ENCODE results near the gene TFCP2. TPM values are rescaled to one million over a fixed set of nuclear protein-coding genes. Genes with fewer than 3 reads are reported as not detected.
"Not testable (repeated sequence)": the region's sequence is repeated elsewhere in the genome, so short reads cannot be mapped to it uniquely, and the experiment has no call there.

TFCP2 gene
- total RNA-seq = 31.2 TPM
- polyA plus RNA-seq (ENCODE audit: insufficient read depth, low read depth, low replicate concordance) = 15.2 TPM
- long read RNA-seq, donor 1, partial matches to known transcripts = 0 of 5 reads
- long read RNA-seq, donor 1, other reads (novel, unspliced or antisense) = 0 of 5 reads
- long read RNA-seq, donor 2, partial matches to known transcripts = 0 of 1 reads
- long read RNA-seq, donor 2, other reads (novel, unspliced or antisense) = 0 of 1 reads
- long read RNA-seq, donor 3, partial matches to known transcripts = 0 of 4 reads
- long read RNA-seq, donor 3, other reads (novel, unspliced or antisense) = 0 of 4 reads
- long read RNA-seq, donor 4, partial matches to known transcripts = 0 of 3 reads
- long read RNA-seq, donor 4, other reads (novel, unspliced or antisense) = 0 of 3 reads
- long read RNA-seq, donor 5 = 0 reads
- long read RNA-seq, donor 6, partial matches to known transcripts = 0 of 2 reads
- long read RNA-seq, donor 6, other reads (novel, unspliced or antisense) = 0 of 2 reads
- long read RNA-seq, donor 7, partial matches to known transcripts = 1 of 11 reads
- long read RNA-seq, donor 7, other reads (novel, unspliced or antisense) = 8 of 11 reads
- long read RNA-seq, donor 8 = 0 reads
- long read RNA-seq, donor 9, partial matches to known transcripts = 0 of 2 reads
- long read RNA-seq, donor 9, other reads (novel, unspliced or antisense) = 0 of 2 reads
- long read RNA-seq, donor 10 = 0 reads

GRCh38 chr12:51172515-51173431 lies at the start of gene TFCP2:
Gene TFCP2, minus strand, starts transcription at chr12:51173135. Its CDS starts 713 bp downstream, at chr12:51172422.
- TF ChIP-seq CTCF (IDR thresholded peaks at IDR 0.05; ENCODE audit: borderline replicate concordance, extremely low read depth, insufficient read depth) = no peak
- Histone ChIP-seq H3K9me3 (ENCODE audit: control insufficient read depth in 2 of 3, insufficient read depth in 1 of 3, low read length in 3 of 3) (no peaks in the 10 kb centered on the region), H3K36me3 (ENCODE audit: control insufficient read depth in 2 of 3, insufficient read depth in 3 of 3, low read length in 3 of 3) (no peaks in the 10 kb centered on the region), H3K9ac (ENCODE audit: low read length in 3 of 3) (peak within 1 kb of the TSS; percentile 93 to 98 (median 95)), H3K4me3 (ENCODE audit: low read length in 3 of 3) (peak within 1 kb of the TSS; percentile 89 to 98 (median 95)), H3K27me3 (ENCODE audit: control insufficient read depth, insufficient read depth, low read length) (no peaks in the 10 kb centered on the region), H3K4me1 (ENCODE audit: control insufficient read depth in 2 of 3, insufficient read depth in 2 of 3, low read depth in 1 of 3, low read length in 3 of 3) (peaks cover 0 to 12% (median 7%) of the 10 kb centered on the region in 3 donors), H3K27ac (ENCODE audit: low read depth in 2 of 2, low read length in 2 of 2) (peak within 1 kb of the TSS; percentile 100)
- DNase-seq (peak; percentile 96 to 99 (median 98)), FAIRE-seq (no peak)
- intact Hi-C loops (cut with DNase I) = no loop called here

- no peak for FAIRE-seq
- H3K9me3 ChIP-seq (ENCODE audit: control insufficient read depth in 2 of 3, insufficient read depth in 1 of 3, low read length in 3 of 3) = no peaks in the 10 kb centered on the region
- no peaks in the 10 kb centered on the region for H3K27me3 ChIP-seq (ENCODE audit: control insufficient read depth, insufficient read depth, low read length)
- peaks cover 2 to 11% (median 11%) of the 10 kb centered on the region in 3 donors for H3K4me1 ChIP-seq (ENCODE audit: control insufficient read depth in 2 of 3, insufficient read depth in 2 of 3, low read depth in 1 of 3, low read length in 3 of 3)
- H3K36me3 ChIP-seq (ENCODE audit: control insufficient read depth in 2 of 3, insufficient read depth in 3 of 3, low read length in 3 of 3) = no peaks in the 10 kb centered on the region
- H3K4me3 ChIP-seq (ENCODE audit: low read length in 3 of 3) = peak overlapping the region in 2 of 3 donors; percentile 36 to 42
- H3K9ac ChIP-seq (ENCODE audit: low read length in 3 of 3) = no peak overlapping the region
- TF ChIP-seq CTCF (IDR thresholded peaks at IDR 0.05; ENCODE audit: borderline replicate concordance, extremely low read depth, insufficient read depth) = no peak
- H3K27ac ChIP-seq (ENCODE audit: low read depth in 2 of 2, low read length in 2 of 2) = peak overlapping the region in 1 of 2 donors; percentile 45
- intact Hi-C loops (cut with DNase I) = no loop called here
- DNase-seq = no peak
Observed at GRCh38 chr12:51222461-51222860, 49.5 kb upstream of the TFCP2 start.

- H3K27ac ChIP-seq (ENCODE audit: low read depth in 2 of 2, low read length in 2 of 2); intact Hi-C loops (cut with DNase I); DNase-seq; H3K9me3 ChIP-seq (ENCODE audit: control insufficient read depth in 2 of 3, insufficient read depth in 1 of 3, low read length in 3 of 3); H3K36me3 ChIP-seq (ENCODE audit: control insufficient read depth in 2 of 3, insufficient read depth in 3 of 3, low read length in 3 of 3); FAIRE-seq; H3K27me3 ChIP-seq (ENCODE audit: control insufficient read depth, insufficient read depth, low read length): not testable (repeated sequence)
- Histone ChIP-seq H3K9ac (ENCODE audit: low read length in 3 of 3) (peak overlapping the region in 1 of 3 donors; percentile 93), H3K4me1 (ENCODE audit: control insufficient read depth in 2 of 3, insufficient read depth in 2 of 3, low read depth in 1 of 3, low read length in 3 of 3) (peaks cover 2 to 18% (median 11%) of the 10 kb centered on the region in 3 donors), H3K4me3 (ENCODE audit: low read length in 3 of 3) (peak overlapping the region in 2 of 3 donors; percentile 3 to 86)
Observed at GRCh38 chr12:51219857-51220256, 46.9 kb upstream of the TFCP2 start.
